Fibroblast of skin of left biceps (primary cell): ENCODE results near the gene DBN1.

Source experiments
- DNase-seq, 2 experiments: peaks; one replicate each; pipeline ENCODE4 v3.0.0-alpha.2; 2013; ENCODE audit warnings: low read depth in 2 of 2

Gene DBN1

DNA sequence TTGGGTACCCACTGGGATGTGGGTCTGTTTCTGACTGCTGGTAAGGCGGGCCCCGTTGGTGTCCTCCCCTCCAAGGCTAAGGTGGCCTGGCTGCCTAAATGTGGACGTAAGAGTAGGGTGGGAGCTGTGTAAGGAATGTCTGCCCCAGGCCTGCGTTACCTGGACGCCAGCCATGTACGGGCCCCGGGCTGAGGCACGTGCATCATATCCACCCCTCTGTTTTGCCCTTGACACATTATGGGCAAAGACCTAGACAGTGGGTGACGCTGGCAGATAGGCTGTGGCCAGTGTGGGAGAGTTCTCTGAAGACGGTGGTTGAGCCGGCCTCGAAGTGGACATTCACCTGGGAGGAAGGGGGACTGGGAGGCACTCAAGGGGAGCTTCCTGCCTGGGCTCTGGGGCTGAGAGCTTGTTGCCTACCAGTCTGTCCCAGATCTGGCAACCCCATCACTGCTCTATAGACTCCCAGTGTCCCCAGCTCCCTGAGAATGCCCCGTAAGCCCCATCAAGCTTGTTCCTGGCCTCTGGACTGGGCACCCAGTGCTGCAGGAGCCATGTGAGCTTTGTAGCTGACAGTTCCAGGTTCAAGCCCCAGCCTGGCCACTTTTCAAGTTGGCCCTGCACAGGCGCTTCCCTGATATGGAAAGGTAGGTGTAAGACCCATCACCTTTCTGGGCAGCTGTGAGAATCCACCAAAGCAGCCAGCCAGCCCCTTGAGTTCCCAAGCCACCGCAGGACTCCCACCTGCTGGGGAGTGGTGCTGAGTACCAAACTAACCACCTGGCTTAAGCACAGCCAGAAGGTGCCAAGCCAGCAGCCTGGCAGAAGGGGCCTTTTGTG lies 30.1 kb downstream of the DBN1 start:
- no peak for DNase-seq

DNA sequence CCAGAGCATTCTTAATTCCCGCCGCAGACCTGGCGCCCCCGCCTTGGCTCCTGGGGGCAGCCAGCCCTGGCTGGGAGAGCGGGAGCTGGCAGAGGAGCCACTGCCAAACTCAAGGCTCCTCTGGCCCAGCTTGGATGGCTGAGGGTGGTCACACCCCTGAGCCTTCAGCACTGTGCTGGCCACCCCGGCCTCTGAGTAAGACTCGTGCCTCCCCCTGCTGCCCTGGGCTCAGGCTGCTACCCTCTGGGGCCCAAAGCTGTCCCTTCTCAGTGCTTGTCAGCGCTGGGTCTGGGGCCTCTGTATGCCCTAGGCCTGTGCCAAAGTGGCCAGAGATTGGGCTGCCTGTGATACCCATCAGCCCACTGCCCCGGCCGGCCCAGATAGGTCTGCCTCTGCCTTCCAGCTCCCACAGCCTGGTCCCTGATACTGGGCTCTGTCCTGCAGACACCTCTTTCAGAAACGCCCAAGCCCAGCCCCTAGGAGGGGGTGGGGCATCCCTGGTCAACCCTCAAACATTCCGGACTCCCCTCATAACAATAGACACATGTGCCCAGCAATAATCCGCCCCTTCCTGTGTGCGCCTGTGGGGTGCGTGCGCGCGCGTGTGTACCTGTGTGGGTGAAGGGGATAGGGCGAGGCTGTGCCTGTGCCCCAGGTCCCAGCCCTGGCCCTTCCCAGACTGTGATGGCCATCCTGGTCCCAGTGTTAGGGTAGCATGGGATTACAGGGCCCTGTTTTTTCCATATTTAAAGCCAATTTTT lies 31.2 kb downstream of the DBN1 start:
- no peak for DNase-seq

DNA sequence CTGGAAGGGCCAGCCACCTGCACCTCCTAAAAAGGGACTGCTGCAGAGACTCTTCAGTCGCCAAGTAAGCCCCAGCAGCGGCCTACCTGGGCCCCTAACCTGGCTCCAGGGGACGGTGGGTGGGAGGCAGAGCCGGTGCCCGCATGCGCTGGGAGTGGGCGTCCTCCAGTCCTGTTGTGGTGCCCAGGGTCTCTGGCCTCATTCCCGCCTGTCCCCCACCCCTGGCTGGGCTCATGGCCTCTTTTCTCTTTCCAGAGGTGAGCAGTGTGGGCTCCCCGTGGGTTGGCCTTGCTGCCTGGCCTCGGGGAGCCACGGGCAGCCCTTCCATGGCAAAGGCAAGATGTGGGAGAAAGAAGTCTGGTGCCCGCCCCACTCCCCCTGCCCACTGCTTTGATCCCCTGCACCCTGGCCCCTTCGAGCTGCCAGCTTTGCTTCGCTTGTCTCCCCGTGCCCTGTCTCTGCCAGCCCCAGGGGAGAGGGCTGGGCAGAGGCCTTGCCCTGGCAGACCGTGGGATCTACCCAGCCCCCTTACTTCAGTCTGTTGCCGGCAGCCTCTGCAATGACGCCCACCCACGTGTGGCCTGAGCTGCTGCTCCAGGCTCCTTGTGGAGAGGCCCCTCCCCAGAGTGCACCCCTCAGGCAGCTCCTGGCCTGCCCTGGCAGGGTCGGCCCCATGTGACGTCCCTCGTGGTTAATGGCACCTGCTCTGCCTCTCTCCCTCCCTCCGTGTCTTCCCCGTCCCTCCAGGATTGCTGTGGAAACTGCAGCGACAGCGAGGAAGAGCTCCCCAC lies 32.2 kb downstream of the DBN1 start:
- DNase-seq, result no peak

DNA sequence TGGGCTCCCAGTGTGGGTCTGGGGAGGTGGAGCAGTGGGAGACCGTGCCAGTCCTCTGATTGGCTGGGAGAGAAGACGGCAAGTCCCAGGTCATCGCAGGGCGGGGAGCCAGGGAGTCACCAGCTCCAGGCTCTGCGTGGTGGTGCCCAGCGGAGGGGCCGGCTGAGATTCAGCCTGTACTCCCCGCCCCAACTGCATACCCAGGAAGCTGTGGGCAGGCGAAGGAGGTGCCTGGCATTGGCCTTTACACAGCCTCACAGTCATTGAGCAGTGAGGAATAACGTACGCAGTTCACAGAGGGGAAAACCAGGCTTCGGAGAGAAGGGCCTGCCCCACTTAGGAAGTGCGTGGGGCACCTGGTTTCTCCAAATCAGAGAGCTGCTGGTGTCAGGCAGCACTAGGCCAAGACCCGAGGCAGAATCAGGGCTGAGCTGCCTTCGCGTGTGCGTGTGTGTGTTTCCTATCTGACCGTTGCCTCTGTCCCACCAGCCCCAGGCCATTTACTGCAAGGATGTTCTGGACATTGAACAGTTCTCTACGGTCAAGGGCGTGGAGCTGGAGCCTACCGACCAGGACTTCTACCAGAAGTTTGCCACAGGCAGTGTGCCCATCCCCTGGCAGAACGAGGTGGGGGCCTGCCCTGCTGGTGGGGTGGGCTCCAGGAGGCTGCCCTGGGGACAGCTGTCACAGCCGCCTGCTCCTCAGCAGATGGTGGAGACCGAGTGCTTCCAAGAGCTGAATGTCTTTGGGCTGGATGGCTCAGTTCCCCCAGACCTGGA lies 33.0 kb downstream of the DBN1 start:
- no peak for DNase-seq

DNA sequence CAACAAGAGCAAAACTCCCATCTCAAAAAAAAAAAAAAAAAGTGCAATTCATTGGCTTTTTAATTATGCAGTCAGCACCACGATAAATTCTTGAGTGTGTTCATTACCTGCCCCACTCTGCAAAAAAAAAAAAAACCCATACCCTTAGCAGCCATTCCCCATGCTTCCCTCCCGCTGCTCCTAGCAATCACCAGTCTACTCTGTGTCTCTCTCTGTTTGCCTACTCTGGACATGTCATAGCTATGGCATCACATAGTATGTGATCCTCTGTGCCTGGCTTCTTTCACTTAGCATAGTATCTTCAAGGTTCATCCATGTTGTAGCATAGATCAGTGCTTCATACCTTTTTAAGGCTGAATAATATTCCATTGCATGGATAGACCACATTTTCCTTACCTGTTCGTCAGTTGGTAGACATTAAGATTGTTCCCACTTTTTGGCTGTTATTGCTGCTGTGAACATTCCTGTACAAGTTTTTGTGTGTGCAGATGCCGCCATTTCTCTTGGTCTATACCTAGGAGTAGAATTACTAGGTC lies 33.8 kb downstream of the DBN1 start:
- no peak for DNase-seq

DNA sequence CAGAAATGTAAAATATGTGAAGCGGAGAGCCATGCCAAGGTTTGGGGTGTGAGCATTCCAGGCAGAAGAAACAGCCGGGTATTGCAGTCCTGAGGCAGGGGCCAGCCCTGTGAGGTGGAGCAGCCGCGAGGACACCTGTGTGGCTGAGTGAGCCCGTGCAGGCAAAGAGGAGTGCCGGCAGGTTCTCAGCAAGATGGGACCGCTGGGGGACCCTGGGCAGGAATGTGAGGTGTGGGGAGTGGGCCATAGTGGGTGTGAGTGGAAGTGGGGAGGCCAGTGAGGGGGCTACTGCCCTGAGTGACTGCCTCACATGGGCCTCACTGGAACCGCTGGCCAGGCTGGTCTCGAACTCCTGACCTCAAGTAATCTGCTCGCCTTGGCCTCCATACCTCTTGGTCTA lies 35.0 kb downstream of the DBN1 start:
- no peak for DNase-seq

DNA sequence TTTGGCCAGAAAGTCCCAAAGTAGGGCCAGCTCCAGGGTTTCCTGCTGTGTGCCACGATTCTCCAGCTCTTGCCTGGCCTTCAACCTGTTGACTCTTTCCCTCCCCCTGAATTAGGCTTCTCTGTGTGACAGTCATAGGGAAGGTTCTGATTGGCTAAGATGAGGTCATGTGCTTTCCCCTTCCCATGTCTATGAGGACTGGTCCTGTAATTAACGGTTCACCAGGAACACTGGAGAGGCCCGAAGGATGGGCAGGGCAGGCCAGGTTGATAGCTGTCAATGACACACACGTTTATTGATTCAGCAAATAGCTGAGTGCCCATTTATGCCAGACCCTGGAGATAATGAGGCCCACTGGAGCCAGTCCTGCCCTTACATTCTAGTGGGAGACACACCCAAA lies 35.8 kb downstream of the DBN1 start:
- DNase-seq, result no peak

DNA sequence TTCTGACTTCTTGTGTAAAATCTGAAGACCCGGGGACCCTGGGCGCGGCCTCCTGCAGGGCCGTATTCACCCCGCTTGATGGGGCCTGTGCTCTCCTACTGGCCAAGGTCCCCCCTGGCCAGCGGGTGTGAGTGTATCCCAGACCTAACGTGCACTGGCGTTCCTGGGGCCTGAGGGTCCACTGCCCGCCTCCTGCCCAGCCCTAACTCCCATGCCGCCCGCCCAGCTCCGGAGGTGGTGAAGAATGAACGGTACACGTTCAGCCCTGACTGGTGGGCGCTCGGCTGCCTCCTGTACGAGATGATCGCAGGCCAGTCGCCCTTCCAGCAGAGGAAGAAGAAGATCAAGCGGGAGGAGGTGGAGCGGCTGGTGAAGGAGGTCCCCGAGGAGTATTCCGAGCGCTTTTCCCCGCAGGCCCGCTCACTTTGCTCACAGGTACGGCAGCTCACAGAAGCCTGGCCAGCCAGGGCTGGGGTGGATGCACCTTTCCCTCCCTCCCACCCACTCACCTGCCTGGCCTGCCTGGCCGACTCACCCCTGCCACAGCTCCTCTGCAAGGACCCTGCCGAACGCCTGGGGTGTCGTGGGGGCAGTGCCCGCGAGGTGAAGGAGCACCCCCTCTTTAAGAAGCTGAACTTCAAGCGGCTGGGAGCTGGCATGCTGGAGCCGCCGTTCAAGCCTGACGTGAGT lies 37.4 kb downstream of the DBN1 start:
- DNase-seq, result no peak

DNA sequence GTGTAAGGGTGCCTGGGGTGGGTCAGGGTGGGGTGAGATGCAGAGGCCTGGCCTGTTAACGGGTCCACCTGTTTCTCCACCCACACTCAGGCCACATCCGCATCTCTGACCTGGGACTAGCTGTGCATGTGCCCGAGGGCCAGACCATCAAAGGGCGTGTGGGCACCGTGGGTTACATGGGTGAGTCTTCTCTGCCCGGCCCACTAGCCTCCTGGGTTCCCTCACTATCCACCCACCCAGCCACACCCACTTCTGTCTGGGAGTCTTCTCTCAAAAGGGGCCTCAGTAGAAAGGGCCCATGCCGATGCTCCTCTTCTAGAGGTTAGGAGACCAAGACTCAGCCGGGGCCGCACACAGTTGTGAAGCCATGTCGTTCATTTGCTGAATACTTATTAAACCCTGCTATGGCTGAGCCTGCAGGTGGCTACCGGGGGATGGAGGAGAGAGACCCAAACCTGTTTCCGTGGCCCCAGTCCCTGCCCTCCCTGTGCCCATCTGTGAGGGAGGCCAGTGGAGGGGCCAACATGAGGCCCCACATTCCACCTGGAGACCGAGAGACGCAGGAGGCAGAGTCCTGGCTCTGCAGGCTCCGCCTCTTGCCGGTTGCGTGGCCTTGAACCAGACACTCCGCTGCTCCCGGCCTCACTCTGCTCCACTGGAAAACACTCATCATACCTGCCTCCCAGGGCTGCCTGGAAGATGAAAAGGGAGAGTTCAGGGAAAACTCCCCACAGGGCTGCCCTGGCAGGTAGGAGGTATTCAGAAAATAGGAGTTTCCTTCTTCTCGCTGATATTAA lies 38.3 kb downstream of the DBN1 start:
- no peak for DNase-seq

DNA sequence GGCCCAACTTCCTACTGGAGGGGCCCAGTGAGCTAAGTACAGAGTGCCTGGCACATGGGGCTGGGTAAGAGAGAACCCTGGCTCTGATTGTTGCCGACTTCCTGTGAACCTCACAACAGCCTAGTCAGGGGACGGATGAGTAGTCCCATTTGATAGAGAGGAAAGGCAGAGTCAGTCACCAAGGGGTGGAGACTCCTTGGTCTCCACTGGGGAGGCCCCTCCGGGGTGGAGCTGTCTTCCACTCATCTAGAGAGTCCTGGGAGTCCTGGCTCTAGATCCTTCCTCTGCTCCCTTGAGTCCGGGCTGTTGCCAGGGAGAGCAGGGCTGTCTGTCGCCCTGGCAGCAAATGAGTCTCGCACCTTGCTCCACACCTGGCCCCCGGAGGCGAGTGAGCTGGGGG lies 39.0 kb downstream of the DBN1 start:
- DNase-seq, result no peak

DNA sequence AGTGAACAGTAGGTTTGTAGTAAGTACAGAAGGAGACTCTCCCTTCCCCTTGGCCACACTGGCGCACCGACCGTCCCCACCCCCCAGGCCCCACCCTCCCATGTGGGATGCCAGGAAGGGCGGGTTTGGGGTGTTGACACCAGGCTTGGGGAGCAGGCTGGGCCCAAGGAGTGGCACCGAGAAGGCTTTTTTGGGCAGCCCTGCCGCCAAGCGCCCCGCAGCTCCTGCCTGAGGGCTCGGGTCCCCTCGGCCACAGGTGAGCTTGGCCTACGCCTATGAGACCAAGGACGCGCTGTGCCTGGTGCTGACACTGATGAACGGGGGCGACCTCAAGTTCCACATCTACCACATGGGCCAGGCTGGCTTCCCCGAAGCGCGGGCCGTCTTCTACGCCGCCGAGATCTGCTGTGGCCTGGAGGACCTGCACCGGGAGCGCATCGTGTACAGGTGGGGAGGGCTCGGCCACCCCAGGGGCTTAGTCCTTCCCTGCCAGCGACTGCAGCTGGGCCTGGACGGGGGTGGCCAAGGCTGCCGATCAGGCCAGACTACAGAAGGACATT lies 39.7 kb downstream of the DBN1 start:
- no peak for DNase-seq

DNA sequence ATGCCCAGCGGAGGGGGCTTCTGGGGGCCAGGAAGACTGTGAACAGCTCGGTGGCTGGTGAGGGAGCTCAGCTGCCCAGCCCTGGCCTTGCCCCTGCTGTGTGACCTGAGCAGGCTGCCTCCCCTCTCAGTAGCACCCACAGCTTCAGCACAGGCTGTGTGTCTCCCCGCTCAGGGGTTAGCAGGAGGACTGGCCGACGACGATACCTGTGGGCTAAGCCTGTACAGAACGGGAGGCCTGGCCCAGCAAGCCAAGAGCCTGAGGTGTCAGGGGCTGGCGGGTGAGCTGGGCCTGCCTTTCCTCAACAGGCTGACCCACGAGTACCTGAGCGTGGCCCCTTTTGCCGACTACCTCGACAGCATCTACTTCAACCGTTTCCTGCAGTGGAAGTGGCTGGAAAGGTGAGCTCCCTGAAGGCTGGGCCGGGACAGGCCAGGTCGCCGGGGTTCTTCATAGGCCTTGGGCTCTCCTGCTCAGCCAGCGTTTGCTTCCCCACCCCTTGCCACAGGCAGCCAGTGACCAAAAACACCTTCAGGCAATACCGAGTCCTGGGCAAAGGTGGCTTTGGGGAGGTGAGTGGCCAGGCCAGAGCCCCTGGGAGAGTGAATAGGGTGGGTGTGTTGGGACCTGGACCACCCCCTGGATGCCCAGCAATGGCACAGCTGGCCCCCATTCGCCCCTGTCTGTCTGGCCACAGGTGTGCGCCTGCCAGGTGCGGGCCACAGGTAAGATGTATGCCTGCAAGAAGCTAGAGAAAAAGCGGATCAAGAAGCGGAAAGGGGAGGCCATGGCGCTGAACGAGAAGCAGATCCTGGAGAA lies 40.4 kb downstream of the DBN1 start:
- DNase-seq, result no peak

DNA sequence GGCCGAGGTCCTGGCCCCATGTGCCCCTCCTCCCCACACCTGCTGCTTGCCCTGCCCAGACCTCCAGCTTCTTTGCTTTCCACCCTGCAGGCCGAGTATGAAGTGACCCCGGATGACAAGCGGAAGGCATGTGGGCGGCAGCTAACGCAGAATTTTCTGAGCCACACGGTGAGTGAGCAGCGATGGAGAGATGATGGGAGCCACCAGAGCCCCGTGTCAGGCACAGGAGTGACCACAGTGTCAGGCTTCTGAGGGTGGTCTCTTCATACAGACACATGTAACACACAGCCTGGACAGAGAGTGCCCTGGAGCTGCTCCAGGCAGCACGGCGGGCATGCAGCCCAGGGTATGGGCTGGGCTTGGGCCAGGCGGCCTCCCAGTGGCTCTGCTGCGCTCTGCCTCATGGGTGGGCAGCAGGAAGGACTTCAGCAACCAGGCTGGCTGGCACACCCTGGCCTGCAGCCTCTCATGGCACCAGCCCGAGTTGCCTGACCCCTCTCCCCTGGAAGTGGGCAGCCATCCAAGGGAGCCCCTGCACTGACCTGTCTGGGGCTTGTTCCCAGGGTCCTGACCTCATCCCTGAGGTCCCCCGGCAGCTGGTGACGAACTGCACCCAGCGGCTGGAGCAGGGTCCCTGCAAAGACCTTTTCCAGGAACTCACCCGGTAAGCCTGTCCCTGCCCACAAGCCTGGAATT lies 41.1 kb downstream of the DBN1 start:
- DNase-seq, result no peak

DNA sequence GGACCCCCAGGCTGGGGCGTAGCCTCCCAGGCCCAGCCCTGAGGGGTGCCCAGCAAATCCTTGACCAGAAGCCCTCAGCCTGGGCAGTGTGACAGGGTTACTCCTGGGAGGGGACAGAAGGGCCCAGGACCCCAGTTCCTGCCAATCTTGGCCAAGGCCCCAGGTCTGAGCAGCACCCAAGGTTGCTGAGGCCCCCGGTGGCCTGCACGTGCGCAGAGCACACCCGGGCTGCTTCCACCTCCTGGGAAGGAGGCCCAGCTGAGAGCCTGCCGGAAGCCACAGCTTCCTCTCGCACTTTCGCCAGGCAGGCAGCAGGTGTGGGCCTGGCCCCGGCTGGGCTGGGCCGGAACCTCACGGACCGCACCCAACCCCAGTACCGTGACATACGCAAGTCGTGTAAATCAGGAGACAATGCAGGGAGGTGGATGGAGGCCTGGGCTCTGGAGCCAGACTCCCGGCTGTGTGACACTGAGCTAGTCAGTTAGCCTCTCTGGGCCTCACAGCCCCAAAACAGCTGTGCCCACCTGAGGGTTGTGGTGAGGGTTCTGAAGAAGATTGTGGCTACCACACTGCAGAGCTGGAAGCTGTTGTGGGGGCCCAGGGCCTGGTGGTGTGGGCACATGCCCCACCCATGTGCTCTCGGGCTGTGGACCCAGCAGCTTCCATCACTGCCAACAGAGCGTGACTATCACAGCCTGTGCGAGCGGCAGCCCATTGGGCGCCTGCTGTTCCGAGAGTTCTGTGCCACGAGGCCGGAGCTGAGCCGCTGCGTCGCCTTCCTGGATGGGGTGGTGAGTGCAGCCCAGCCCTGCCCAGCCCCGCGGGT lies 41.9 kb downstream of the DBN1 start:
- no peak for DNase-seq

DNA sequence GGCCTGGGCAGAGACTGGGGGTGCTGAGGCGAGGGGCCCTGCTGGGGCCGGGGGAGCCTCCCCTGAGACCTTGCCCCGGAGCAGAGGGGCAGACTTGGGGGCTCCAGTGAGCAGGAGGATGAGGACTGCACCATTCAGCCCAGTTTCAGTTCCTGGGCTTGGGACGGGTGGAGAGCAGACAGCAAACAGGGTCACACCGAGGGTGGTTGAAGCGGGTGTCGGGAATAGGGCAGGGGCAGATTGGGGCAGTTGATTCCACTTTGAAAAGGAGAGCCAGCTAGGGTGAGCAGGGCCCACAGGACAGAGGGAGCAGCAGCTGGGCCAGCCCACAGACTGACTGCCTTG lies 42.5 kb downstream of the DBN1 start:
- DNase-seq, result no peak

DNA sequence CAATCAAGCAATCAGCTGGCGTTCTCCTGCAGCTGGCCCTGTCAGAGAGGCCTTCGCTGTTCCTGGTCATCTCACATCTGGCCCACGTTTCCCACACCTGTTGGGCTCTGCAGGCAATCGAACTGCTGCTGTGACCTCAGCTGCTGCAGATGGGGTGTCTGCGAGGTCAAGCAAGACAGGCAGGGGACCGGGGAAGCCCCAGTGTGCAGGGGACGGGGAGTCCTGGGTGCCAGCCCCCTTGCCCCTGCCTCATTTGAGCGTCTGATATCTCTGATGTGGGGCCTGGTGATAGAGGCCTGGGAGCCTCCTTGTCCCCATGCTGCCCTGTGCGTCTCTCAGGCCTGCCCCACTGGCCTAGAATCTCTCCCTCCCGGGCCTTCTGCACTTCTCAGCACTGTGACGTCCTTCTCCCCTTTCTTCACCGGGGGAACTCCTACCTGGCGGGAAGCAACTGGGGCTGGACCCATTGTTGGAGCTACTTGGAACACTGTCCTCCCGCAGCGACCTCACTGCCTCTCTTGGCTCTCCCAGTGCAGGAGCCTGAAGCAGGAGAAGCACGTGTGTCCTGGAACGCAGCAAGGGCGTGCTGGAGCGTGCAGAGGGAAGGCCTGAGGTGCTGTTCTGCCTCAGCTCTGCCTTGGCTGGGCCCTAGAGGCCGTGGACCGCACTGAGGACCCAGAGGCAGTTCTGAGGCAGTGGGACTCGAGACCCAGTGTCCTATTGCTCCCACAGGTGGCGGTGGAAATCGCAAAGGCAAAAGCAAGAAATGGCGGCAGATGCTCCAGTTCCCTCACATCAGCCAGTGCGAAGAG lies 43.1 kb downstream of the DBN1 start:
- DNase-seq, result no peak
